Pancreas (tissue), 10 donors: Measurements from ENCODE around the gene NAA60. TPM values are rescaled to one million over a fixed set of nuclear protein-coding genes. Genes with fewer than 3 reads are reported as not detected.
A peak's percentile ranks its signal among the peaks of the same experiment; 100 is the strongest.

Experiments used
- ATAC-seq, 4 donors: fragments of 200-7000 bp; cut with Tn5 transposase; one replicate each; pipeline versions ENCODE4 v1.8.0 to v1.9.1; 2020; ENCODE audit warnings: mild to moderate bottlenecking in 4 of 4, moderate library complexity in 4 of 4
- DNase-seq, 6 donors: peaks; one replicate each; pipeline ENCODE4 v3.0.0-alpha.2; 2020
- FAIRE-seq: peaks from 2 replicates; lab custom pipeline; 2012; peaks lifted over from hg19 to GRCh38; lab: Jason Lieb, UNC
- H3K27ac ChIP-seq, 4 donors: fragments of 200-600 bp; sonication (generic); 1 replicate in 3 of 4; 2 replicates in 1 of 4; pipeline versions ENCODE4 v1.5.0 to v1.8.0; 2020
- H3K27me3 ChIP-seq, 4 donors: fragments of 200-600 bp; one replicate each; pipeline ENCODE4 v1.8.0; 2021
- H3K36me3 ChIP-seq, 3 donors: fragments of 200-600 bp; sonication (generic) in 1 of 3; one replicate each; pipeline versions ENCODE4 v1.5.0 to v1.8.0; 2020 to 2021
- H3K4me1 ChIP-seq, 3 donors: fragments of 200-600 bp; one replicate each; pipeline ENCODE4 v1.8.0; 2021
- H3K4me3 ChIP-seq, 4 donors: fragments of 200-600 bp; sonication (generic) in 2 of 4; one replicate each; pipeline versions ENCODE4 v1.5.0 to v1.8.0; 2020 to 2021
- H3K9me3 ChIP-seq, 4 donors: fragments of 200-600 bp; one replicate each; pipeline ENCODE4 v1.8.0; 2021
- CTCF ChIP-seq, 4 donors: fragments of 200-600 bp; sonication (generic) in 3 of 4; IDR thresholded peaks; one replicate each; pipeline versions ENCODE4 v1.5.0 to v1.8.0; 2021; ENCODE audit warnings: antibody characterized with exemption in 4 of 4
- WGBS, 2 donors: extraction: QIAGEN DNeasy Blood & Tissue Kit; methylation state at CpG; one replicate each; pipeline ENCODE4 v1.1.7; 2013; 5-methylcytosine and 5-hydroxymethylcytosine counted together
- intact Hi-C, 3 donors: fragments of 100-400 bp; cut with DNase I; formaldehyde crosslinking; loops; one replicate each; pipeline versions ENCODE4 v1.11.1 to v1.14.2; 2022
- polyA plus RNA-seq, 2 donors: library from polyadenylated mRNA; stranded (reverse); fragments of 200-250 nt; gene quantifications; one replicate each; pipeline ENCODE4 v1.2.3, GENCODE V29; 2013
- total RNA-seq, 6 donors: library from RNA; stranded (reverse); fragmentation: NEBNext Ultra II Directional in 4 of 6; extraction: Animal tissue kit (Norgen Biotek cat#: 25700) in 4 of 6; gene quantifications; one replicate each; pipeline versions ENCODE4 v1.2.1 to v1.2.4, GENCODE V29; 2021 to 2023
- donor health status: healthy with polysubstance abuse.
- donor health status: DM: no; HTN: no; CAD: no; lungs with moderate emphysema.
- donor health status: DM: no; HTN: no; CAD: no.
- donor health status: control.
- donor health status: control.
- donor health status: Bipolar disorder and iron deficiency.
- donor health status: DM: yes; HTN: yes; CAD: no.
- donor health status: DM: no; HTN: no; CAD: no.
- donor health status: DM: no; HTN: no; CAD: no.
- donor health status: DM: yes; HTN: yes; CAD: no.

Gene NAA60
- total and polyA plus RNA-seq, 8 donors = 22.8 to 41.4 (median 26.7) TPM

GRCh38 chr16:3485821-3486505 lies 42.5 kb downstream of the NAA60 start:
- Histone ChIP-seq H3K9me3 (no peaks in the 10 kb centered on the region), H3K4me1 (no peaks in the 10 kb centered on the region), H3K4me3 (no peak overlapping the region), H3K36me3 (peaks cover 4 to 52% (median 21%) of the 10 kb centered on the region in 3 donors), H3K27me3 (no peaks in the 10 kb centered on the region), H3K27ac (no peak overlapping the region)
- intact Hi-C loops = no loop called here
- FAIRE-seq (no peak), ATAC-seq (no peak), DNase-seq (peak in 1 of 6 donors; percentile 64)
- 95% methylated on average over 19 to 20 of the region's 20 CpGs for WGBS, 2 donors
- TF ChIP-seq CTCF (IDR thresholded peaks at IDR 0.05) = no peak

- no peaks in the 10 kb centered on the region for H3K27me3 ChIP-seq
- H3K9me3 ChIP-seq = no peaks in the 10 kb centered on the region
- H3K4me3 ChIP-seq = no peak overlapping the region
- no peaks in the 10 kb centered on the region for H3K4me1 ChIP-seq
- DNase-seq = peak in 1 of 6 donors; percentile 41
- intact Hi-C loops = no loop called here
- ATAC-seq = no peak
- TF ChIP-seq CTCF (IDR thresholded peaks at IDR 0.05) = no peak
- H3K27ac ChIP-seq = no peak overlapping the region
- WGBS, 2 donors = 93 to 94% methylated on average over 24 of the region's 24 CpGs
- no peak for FAIRE-seq
- H3K36me3 ChIP-seq = peaks cover 4 to 50% (median 21%) of the 10 kb centered on the region in 3 donors
Observed at GRCh38 chr16:3486506-3487215, 43.2 kb downstream of the NAA60 start.

- Histone ChIP-seq H3K4me1 (no peaks in the 10 kb centered on the region), H3K4me3 (no peak overlapping the region), H3K36me3 (peaks cover 4 to 39% (median 18%) of the 10 kb centered on the region in 3 donors), H3K9me3 (no peaks in the 10 kb centered on the region), H3K27ac (no peak overlapping the region), H3K27me3 (no peaks in the 10 kb centered on the region)
- peak in 1 of 4 donors; percentile 13 for ATAC-seq
- TF ChIP-seq CTCF (IDR thresholded peaks at IDR 0.05) = no peak
- 89 to 91% methylated on average over 24 of the region's 24 CpGs for WGBS, 2 donors
- FAIRE-seq = no peak
- intact Hi-C loops = no loop called here
- DNase-seq = peak in 1 of 6 donors; percentile 53
Observed at GRCh38 chr16:3487521-3488410, 44.3 kb downstream of the NAA60 start.

DNA sequence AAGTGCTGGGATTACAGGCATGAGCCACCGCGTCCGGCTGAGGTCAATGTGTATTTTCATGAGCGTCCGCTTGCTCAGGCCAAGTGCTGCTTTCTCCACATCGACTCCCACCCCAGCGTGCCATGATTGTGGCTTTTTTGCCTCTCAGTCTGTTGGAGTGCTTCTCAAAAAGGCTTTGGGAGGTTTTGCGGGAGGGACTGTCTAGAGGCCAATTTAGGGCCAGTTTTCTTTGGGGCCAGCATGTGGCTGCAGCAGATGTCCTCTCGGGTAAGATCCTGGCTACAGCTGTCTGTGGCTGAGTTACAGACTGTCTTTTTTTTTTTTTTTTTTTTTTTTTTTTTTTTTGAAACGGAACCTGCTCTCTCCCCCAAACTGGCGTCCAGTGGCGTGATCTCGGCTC lies 45.3 kb downstream of the NAA60 start:
- H3K27ac ChIP-seq = no peak overlapping the region
- DNase-seq (peak in 1 of 6 donors; percentile 20), ATAC-seq (no peak), FAIRE-seq (no peak)
- H3K9me3 ChIP-seq = no peaks in the 10 kb centered on the region
- H3K4me1 ChIP-seq = no peaks in the 10 kb centered on the region
- no peak overlapping the region for H3K4me3 ChIP-seq
- peaks cover 4 to 29% (median 17%) of the 10 kb centered on the region in 3 donors for H3K36me3 ChIP-seq
- 71 to 74% methylated on average over 9 of the region's 13 CpGs for WGBS, 2 donors
- TF ChIP-seq CTCF (IDR thresholded peaks at IDR 0.05) = no peak
- intact Hi-C loops = no loop called here
- no peaks in the 10 kb centered on the region for H3K27me3 ChIP-seq
